Hematopoietic multipotent progenitor cell treated with erythropoietin and hydrocortisone succinate and interleukin-3 and kit ligand, for 8 days (in vitro differentiated cells): Measurements from ENCODE around the gene CYSLTR2.
"Not testable (repeated sequence)": the region's sequence is repeated elsewhere in the genome, so short reads cannot be mapped to it uniquely, and the experiment has no call there.

Experiments
- DNase-seq: peaks from one replicate; pipeline ENCODE4 v3.0.0-alpha.2; 2015

The CYSLTR2 gene

GRCh38 chr13:48646791-48647190 lies 6.9 kb upstream of the CYSLTR2 start:
- DNase-seq: no peak

DNA sequence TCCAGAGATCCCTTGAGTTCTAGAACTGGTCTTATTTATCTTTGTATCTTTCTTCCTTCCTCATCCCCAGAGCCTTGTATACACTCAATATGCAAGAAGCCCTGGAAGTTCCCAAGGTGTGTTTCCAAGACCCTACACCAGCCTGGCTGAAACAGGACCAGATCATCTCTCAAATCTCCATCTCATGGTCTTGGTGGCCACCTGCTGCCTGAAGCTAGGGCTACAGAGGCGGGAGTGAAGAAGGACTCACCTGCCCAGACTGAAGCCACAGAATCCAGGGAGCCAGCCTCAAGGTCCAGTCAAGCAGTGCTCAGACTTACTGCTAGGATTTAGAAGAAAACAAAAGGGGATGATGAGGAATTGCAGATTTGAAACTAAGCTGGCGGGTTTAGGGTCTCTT lies 6.1 kb upstream of the CYSLTR2 start:
- no peak for DNase-seq

GRCh38 chr13:48648446-48648845 lies 5.3 kb upstream of the CYSLTR2 start:
- no peak for DNase-seq

DNA sequence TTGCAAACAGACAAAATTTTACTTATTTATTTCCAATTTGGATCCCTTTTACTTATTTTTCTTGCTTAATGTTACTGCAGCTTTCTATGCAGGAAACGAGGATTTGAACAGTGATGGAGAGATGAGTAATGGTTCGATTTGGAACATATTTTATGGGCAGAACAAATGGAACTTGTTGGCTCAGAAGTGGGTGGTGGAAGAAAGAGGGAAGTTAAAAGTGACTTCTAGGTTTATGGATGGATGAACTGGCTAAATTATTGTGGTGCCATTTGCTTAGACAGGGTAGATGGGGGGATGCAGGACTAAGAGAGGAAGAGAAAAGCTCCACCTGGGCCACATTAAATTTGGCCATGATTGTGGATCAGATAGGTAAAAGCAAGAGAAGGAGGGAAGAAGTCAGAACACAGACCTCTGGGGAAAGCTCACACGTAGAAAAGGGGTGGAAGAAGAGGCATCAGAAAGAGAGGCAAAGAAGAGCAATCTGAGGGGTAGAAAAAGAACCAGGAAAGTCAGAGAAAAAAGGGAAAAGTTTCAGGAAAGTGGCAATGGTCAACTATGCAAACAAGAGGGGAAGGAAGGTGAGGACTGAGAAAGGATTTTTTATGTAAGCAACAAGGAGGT lies 768 bp upstream of the CYSLTR2 start:
- no peak for DNase-seq

- no peak for DNase-seq
Measured at GRCh38 chr13:48654511-48654910, 782 bp downstream of the CYSLTR2 start.

DNA sequence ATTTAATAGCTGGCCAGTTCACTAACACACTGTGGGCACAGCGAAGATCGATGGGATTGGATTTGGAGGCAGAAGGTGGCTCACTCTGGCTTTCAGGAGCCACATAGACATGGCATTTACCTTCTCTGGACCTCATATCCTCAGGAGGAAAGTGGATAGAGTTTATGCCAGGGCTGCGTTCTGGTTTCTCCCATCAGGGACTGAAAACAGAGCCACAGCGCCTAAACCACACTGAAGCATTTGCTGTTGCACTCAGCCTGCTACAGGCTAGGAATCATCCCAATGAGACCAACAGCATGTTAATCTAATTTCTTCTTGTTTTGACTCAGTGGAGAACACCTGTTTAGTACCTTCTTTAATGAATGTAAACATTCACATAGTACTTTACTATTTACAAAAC lies 1.6 kb downstream of the CYSLTR2 start:
- DNase-seq: no peak

- peak; percentile 12 for DNase-seq
Measured at GRCh38 chr13:48656608-48657007, 2.9 kb downstream of the CYSLTR2 start.

GRCh38 chr13:48660361-48661076 lies 6.8 kb downstream of the CYSLTR2 start:
- no peak for DNase-seq

DNA sequence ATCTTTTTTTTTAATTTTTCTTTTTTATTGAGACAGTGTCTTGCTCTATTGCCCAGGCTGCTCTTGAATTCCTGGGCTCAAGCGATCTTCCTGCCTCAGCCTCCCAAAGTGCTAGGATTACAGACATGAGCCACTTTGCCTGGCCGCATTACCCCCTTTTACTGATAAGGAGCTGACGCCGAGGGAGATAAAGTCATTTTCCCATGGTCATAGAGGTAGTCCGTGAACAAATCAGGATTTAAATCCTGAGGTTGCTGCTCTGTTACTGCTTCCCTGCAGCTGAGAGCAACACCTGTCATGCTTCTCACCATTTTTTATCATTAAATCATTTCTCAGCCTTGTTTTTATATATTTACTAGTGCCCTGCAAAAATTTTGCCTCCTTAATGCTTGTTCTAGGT lies 7.4 kb downstream of the CYSLTR2 start:
- DNase-seq: no peak

DNA sequence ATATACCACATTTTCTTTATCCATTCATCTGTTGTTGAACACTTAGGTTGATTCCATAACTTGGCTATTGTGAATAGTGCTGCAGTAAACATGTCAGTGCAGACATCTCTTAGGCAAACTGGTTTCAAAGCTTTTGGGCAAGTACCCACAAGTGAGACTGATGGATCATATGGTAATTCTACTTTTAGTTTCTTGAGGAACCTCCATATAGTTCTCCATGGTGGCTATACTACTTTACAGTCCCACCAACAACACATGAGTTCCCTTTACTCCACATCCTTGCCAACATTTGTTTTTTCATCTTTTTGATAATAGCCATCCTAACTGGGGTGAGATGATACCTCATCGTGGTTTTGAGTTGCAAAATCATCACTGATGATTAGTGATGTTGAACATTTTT lies 8.5 kb downstream of the CYSLTR2 start:
- no peak for DNase-seq

DNA sequence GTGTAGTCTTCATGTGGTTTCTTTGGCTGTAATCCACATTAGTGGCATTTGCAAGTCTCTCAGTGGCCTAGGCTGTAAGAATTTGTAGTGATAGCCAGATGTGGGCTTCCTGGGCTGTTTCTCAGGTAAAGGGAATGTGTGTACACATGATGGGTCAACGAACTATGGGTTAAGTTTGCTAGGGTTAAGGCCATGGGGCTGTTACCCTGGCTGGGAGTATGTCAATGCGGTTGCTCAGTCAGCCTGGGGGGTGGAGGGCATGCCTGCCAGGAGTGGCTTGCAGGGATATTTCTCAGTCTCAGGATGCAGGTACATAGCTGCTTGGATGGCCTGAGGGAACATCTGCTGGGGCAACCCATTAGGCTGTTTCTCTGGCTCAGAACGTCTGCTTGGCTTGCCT lies 13.4 kb downstream of the CYSLTR2 start:
- no peak for DNase-seq

DNA sequence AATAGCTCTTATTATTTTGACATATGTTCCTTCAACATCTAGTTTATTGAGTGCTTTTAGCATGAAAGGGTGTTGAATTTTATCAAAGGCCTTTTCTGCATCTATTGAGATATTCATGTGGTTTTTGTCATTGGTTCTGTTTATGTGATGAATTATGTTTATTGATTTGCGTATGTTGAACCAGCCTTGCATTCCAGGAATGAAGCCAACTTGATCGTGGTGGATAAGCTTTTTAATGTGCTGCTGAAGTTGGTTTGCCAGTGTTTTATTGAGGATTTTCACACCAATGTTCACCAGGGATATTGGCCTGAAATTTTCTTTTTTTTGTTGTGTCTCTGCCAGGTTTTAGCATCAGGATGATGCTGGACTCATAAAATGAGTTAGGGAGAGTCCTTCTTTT lies 17.7 kb downstream of the CYSLTR2 start:
- not testable (repeated sequence) for DNase-seq

DNA sequence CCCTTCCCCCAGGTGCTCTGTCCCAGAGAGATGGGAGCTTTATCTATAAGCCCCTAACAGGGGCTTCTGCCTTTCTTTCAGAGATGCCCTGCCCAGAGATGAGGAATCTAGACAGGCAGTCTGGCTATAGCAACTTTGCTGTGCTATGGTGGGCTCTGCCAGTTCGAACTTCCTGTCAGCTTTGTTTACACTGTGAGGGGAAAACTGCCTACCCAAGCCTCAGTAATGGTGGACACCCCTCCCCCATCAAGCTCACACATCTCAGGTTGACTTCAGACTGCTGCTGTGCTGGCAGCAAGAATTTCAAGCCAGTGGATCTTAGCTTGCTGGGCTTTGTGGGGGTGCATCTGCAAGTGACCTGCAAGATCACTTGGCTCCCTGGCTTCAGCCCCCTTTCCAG lies 21.5 kb downstream of the CYSLTR2 start:
- no peak for DNase-seq

DNA sequence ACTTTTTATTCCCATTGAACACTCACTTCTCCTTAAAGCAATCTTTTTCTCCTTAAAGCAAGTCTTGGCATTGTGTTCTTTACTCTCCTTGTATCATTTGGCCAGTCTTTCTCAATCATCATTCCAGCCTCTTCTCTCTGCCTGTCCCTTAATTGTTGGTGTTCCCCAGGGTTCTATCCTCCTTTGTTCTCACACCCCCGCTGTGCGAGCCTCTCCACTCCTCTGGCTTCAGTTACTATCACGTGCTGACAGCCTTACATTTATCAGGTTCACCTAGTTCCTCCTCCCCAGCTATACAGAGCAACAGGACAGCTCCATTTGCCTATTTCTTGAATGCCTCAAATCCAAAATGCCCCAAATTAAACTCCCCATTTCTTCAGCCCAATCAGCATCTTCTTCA lies 24.6 kb downstream of the CYSLTR2 start:
- DNase-seq: no peak

DNA sequence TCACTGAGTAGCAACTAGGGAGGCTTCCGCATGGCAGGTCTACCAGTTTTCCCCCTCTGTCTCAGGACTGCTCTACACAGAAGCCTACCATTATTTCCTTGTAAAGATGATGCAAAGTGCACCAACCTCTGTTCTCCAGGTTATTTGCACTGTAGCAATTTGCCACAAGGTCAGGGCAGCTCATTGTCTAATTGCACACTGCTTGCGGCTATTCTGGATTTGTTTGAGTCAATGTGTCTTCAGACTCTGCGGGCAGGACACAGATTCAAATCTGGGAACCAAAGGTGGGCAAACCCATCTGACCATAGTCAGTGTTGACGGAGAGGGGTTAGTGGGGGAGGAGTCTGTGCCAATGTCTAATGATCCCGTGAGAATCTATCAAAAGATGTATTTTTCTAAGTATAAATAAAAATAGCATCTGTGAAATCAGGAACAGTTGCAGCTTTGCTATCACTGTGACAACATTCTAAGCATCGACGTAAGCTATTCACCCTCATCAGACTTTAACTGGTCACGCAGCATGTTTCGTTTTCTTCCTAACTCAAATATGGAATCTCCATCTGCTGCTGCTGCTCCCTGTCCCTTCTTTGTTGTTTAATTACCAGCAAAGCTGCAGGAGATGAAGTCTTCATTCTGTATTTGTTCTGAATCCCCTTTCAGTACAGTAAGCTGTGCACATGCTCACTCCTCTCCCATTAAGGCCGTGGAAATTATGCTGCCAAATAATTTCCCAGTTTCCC lies 26.4 kb downstream of the CYSLTR2 start:
- no peak for DNase-seq

GRCh38 chr13:48680756-48681392 lies 27.1 kb downstream of the CYSLTR2 start:
- DNase-seq: no peak

DNA sequence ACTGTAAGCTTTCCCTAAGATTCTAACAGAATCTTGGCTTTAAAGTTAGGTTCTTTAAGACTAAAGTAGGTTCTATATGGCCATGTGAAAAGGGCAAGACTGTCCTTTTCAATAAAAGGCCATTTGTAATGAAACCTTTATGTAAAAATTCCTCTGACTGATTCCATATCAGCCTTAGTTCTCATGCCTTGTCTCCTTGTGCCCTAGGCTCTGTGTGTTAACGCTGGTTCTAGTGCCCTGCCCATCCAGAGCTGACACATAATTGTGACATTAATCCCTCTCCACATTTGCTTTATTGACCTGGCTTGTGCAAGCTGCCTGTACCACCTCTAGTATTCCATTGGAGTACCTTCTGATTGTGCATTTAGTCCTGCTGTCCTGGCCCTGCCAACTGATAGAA lies 28.2 kb downstream of the CYSLTR2 start:
- no peak for DNase-seq

DNA sequence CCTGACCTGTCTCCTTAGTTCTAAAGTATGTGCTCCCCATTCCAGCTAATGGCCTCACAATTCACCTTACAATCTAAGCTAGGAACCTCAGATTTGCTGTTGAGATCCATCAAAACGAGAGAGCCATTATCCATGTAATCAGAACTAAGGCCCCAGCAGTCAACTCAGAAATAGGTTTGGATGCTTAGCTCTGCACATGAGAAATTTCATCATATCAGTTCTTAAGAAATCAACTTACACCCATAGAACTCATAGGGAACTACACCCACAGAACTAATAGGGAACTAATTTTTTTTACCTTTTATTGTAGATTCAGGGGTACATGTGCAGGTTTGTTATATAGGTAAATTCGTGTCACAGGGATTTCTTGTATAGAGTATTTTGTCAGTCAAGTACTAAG lies 28.7 kb downstream of the CYSLTR2 start:
- DNase-seq: no peak

DNA sequence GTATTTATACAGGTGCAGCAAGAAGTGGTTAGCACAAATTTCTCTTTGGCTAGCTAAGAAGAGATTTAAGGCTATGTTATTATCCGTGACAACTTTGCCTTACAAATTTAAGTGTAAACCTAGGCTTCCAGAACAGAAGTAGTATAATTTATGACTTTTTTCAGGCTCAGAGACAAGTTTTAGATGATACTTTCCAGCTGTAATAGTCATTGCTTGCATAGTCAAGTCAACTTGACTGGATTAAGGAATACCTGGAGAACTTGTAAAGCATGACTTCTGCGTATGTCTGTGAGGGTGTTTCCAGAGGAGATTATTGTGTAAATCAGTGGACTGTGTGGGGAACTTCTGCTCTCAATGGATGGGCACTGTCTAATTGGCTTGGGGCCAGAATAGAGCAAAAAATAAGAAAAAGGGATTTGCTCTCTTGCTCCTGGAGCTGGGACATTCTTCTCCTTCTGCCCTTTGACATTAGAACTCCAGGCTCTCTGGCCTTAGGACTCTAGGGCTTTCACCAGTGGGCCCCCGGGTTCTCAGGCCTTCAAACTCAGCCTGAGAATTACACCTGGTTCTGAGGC lies 33.0 kb downstream of the CYSLTR2 start:
- DNase-seq: no peak

- no peak for DNase-seq
Measured at GRCh38 chr13:48687249-48687648, 33.5 kb downstream of the CYSLTR2 start.

DNA sequence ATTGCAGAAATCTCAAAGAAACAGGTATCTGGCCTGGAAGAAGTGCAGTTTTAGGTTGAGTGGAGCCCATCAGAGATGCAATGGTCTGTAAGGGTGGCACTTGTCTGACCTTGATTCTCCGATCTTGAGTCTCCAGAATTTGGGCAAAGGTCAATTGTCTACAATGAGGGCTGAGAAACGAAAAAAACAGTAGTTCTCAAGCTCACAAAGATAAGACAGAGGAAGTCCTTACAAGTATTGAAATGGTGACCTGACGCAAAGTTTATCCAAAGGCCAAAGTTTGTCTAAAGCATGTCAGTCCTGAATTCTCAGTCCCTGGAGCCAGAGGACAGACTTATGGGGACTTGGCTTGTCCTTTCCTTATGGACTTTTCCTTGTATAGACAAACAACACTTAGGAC lies 40.3 kb downstream of the CYSLTR2 start:
- no peak for DNase-seq

DNA sequence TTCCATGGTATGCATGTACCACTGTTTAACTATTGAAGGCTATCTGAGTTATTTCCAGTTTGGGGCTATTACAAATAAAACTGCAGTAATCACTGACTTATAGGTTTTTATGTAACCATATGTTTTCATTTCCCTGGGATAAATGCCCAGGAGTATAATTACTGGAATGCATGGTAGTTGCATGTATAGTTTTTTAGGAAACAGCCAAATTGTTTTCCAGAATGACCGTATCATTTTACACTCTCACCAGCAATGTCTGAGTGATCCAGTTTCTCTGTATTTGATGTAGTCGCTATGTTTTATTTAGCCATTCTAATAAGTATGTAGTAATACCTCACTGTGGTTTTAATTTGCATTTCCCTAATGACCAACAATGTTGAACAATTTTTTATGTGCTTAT lies 42.0 kb downstream of the CYSLTR2 start:
- DNase-seq: no peak

DNA sequence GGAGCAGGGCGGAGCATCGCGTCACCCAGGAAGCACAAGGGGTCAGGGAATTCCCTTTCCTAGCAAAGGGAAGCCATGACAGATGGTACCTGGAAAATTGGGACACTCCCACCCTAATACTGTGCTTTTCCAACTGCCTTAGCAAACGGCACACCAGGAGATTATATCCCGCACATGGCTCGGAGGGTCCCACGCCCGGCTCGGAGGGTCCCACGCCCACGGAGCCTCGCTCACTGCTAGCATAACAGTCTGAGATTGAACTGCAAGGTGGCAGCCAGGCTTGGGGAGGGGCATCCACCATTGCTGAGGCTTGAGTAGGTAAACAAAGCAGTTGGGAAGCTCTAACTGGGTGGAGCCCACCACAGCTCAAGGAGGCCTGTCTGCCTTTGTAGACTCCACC lies 42.9 kb downstream of the CYSLTR2 start:
- DNase-seq: not testable (repeated sequence)
